ENCODE data around the gene TMEM156.

GRCh38 chr4:38923746-38924145 lies 108.5 kb downstream of the TMEM156 start:
- TF ChIP-seq CTCF (IDR thresholded peaks at IDR 0.05), result no peak
- TF ChIP-seq ZFX (IDR thresholded peaks at IDR 0.05; ENCODE audit: borderline replicate concordance), result no peak
